Thymus (tissue), 11 donors: ENCODE results near the gene CCDC134. TPM values are rescaled to one million over a fixed set of nuclear protein-coding genes. Genes with fewer than 3 reads are reported as not detected.

Experiments used
- DNase-seq, 9 donors: peaks; one replicate each; pipeline ENCODE4 v3.0.0-alpha.2; 2013; ENCODE audit warnings: low spot score in 9 of 9, low read depth in 6 of 9, missing footprints in 1 of 9
- H3K27ac ChIP-seq, 2 donors: one replicate each; pipeline ENCODE4 v1.5.1; 2013; ENCODE audit warnings: control low read depth in 1 of 2, low read depth in 1 of 2, low read length in 1 of 2, mild to moderate bottlenecking in 1 of 2, moderate library complexity in 1 of 2
- H3K27me3 ChIP-seq, 2 donors: one replicate each; pipeline ENCODE4 v1.5.1; 2013; ENCODE audit warnings: low read length in 1 of 2; ENCODE audit not compliant: control insufficient read depth in 2 of 2, insufficient read depth in 1 of 2
- H3K36me3 ChIP-seq, 2 donors: one replicate each; pipeline ENCODE4 v1.5.1; 2013; ENCODE audit warnings: low read length in 1 of 2, mild to moderate bottlenecking in 1 of 2, moderate library complexity in 1 of 2; ENCODE audit not compliant: control insufficient read depth in 2 of 2, insufficient read depth in 2 of 2
- H3K4me1 ChIP-seq, 2 donors: one replicate each; pipeline ENCODE4 v1.5.1; 2013; ENCODE audit warnings: low read length in 2 of 2; ENCODE audit not compliant: control insufficient read depth in 2 of 2, insufficient read depth in 2 of 2
- H3K4me3 ChIP-seq, 2 donors: one replicate each; pipeline ENCODE4 v1.5.1; 2013; ENCODE audit warnings: low read length in 2 of 2, control low read depth in 1 of 2, mild to moderate bottlenecking in 1 of 2
- H3K9me3 ChIP-seq, 2 donors: one replicate each; pipeline ENCODE4 v1.5.1; 2013; ENCODE audit warnings: low read length in 1 of 2, mild to moderate bottlenecking in 1 of 2; ENCODE audit not compliant: control insufficient read depth in 2 of 2, insufficient read depth in 1 of 2
- WGBS: extraction: QIAGEN DNeasy Blood & Tissue Kit; methylation state at CpG from one replicate; pipeline ENCODE4 v1.1.7; 2013; 5-methylcytosine and 5-hydroxymethylcytosine counted together
- polyA plus RNA-seq: library from polyadenylated mRNA; stranded (reverse); fragments of 200-250 nt; gene quantifications from one replicate; pipeline ENCODE4 v1.2.3, GENCODE V29; 2013
- total RNA-seq: library from RNA; stranded (reverse); fragments of 120-200 nt; gene quantifications from one replicate; pipeline ENCODE4 v1.2.4, GENCODE V29; 2013
- donor health status: healthy.

The CCDC134 gene
- total and polyA plus RNA-seq, 2 donors: 1.6 to 14.4 TPM

DNA sequence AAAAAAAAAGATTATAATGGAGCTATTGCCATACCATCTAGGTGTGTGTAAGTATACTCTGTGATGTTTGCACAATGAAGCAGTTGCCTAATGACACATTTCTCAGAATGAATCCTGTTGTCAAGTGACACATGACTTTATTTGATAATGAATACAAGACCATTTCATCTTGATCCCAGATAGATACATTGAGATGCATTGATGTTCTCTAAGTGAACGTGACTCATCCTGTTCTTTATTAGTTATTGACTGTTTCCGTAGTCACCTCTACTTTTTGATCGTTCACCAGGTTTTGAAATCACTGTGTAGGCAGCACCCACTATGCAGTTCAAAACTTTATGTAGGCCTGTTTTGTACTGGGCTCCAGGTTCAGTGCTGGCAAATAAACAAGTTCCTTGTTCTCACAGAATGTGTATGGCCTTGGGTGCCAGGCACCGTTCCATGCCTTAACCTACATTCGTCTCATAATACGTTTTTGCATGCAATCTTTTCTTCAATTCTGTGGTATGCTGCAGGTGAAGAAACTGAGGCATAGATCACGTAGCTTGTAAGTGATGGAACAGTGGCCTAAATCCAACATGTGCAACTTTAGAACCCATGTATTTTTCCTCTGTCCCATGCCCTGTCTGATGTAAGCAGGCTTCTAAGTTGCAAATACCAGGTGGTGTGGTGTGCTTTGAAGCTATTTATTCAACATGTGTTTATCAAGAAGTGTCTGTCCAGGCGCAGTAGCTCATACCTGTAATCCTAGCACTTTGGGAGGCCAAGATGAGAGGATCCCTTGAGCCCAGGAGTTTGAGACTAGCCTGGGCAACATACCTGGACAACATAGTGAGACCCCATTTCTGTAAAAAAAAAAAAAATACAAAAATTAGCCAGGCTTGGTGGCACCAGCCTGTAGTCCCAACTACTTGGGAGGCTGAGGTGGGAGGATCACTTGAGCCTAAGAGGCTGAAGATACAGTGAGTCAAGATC is 42.8 kb downstream of the CCDC134 start:
- peaks cover 5 to 28% of the 10 kb centered on the region in 2 donors for H3K4me1 ChIP-seq
- no peaks in the 10 kb centered on the region for H3K27me3 ChIP-seq
- 95% methylated on average over 8 of the region's 8 CpGs for WGBS
- H3K27ac ChIP-seq: no peak overlapping the region
- no peaks in the 10 kb centered on the region for H3K9me3 ChIP-seq
- H3K36me3 ChIP-seq: peaks cover 10 to 48% of the 10 kb centered on the region in 2 donors
- H3K4me3 ChIP-seq: no peak overlapping the region
- no peak for DNase-seq

- peaks cover 5 to 32% of the 10 kb centered on the region in 2 donors for H3K4me1 ChIP-seq
Measured at GRCh38 chr22:41844036-41844435, 43.6 kb downstream of the CCDC134 start.

DNA sequence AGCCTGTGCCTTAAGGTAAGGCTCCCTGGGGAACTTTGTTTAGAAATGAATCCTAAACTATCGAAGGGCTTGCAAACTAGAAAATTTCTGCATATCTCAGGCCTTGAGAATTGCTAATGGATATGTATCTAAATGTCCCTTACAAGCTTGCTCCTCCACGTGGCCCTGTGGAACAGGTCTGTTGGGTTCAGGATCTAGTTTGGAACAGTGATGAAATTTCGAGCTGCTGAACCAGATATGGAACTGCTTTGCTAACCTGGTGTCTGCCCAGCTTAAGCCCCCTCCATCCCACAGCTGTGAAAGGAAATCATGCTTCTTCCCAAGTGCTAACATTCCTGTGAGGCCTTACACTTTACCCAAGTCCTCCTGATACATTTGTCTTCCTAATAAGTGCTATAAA is 44.0 kb downstream of the CCDC134 start:
- peaks cover 5 to 32% of the 10 kb centered on the region in 2 donors for H3K4me1 ChIP-seq
- no peaks in the 10 kb centered on the region for H3K27me3 ChIP-seq
- H3K27ac ChIP-seq: no peak overlapping the region

More at GRCh38 chr22:41844036-41844435, 43.6 kb downstream of the CCDC134 start:
- Histone ChIP-seq H3K27ac (no peak overlapping the region), H3K4me3 (no peak overlapping the region), H3K9me3 (no peaks in the 10 kb centered on the region), H3K36me3 (peaks cover 10 to 50% of the 10 kb centered on the region in 2 donors), H3K27me3 (no peaks in the 10 kb centered on the region)
- no peak for DNase-seq
- 63% methylated on average over 1 of the region's 1 CpG for WGBS

DNA sequence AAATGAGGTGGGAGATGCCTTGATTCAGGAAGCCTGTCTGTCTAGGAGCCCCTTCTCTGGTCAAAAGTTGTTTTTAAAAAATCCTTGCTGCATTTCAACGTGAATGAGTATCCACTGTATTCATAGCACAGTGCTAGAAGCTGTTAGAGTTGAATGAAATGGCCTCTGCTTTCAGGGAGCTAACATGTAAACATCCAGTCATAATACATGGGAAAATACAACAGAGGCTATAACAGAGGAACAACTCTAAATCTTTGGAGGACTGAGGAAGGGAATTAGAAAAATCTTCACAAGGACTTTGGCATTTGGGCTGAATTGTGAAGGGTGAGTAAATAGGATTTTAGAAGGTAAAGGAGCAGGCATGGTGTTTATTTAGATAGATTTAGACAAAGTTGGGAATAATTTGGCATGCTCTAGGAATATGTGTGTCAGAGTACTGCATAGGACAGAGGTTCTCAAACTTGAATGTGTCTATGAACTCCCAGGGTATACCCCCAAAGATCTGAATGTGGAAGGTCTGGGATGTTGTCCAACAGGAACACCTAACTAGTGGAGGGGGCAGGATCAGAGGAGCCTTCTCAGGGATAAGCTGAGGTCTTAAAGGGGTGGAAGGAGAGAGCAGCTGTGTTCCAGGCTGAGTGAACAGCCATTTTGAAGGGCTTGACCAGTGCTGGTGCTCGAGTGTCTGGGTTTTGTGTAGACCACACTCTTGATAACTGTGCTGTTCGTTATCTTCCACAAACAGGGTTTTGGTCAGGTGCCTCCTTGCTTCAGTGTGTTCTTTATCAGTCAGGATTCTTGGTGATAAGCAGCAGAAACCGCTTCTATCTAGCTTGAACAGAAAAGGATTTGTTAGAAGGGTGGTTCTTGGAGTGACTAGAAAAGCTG is 45.1 kb downstream of the CCDC134 start:
- no peaks in the 10 kb centered on the region for H3K9me3 ChIP-seq
- no peak for DNase-seq
- peaks cover 10 to 41% of the 10 kb centered on the region in 2 donors for H3K36me3 ChIP-seq
- H3K4me1 ChIP-seq: peaks cover 5 to 32% of the 10 kb centered on the region in 2 donors
- 92% methylated on average over 4 of the region's 4 CpGs for WGBS
- no peaks in the 10 kb centered on the region for H3K27me3 ChIP-seq
- no peak overlapping the region for H3K4me3 ChIP-seq
- no peak overlapping the region for H3K27ac ChIP-seq

More for the DNA sequence above, 44.0 kb downstream of the CCDC134 start:
- DNase-seq: no peak
- peaks cover 10 to 48% of the 10 kb centered on the region in 2 donors for H3K36me3 ChIP-seq
- H3K9me3 ChIP-seq: no peaks in the 10 kb centered on the region
- WGBS: 93% methylated on average over 3 of the region's 3 CpGs
- no peak overlapping the region for H3K4me3 ChIP-seq

DNA sequence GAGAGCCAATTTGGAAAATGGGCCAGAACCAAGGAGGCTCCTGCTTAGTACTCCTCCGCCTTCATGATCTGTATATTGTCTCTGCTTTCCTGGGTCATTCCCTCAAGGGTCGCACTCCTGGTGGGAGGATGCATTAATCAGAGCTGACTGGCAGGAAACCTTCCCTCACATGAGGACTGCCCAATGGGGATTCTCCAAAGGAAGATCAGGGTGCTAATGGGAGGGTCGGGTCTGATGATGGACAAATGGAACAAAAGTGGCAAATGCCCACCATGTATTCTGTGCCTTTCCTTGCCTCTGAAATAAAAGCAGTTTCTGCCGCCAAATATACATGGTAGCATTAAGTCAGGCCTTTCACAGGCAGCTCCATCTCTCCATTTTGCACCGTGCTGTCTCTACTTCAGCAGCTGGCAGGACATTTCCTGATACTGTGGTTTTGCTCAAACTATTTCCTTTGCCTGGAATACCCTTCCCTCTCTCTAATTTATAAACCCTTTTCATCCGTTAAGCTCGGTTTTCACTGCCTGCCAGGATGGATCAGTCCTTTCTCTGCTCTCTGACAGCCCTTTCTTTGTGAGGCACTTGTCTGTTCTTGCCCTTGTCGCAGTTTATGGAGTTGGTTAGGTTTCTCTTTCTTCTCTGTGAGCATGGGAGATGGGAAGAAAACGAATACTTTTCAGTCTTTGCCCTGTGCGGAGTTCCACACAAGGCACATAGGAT is 45.9 kb downstream of the CCDC134 start:
- Histone ChIP-seq H3K9me3 (no peaks in the 10 kb centered on the region), H3K4me3 (no peak overlapping the region), H3K4me1 (peaks cover 5 to 32% of the 10 kb centered on the region in 2 donors), H3K27ac (no peak overlapping the region), H3K36me3 (peaks cover 3 to 33% of the 10 kb centered on the region in 2 donors), H3K27me3 (no peaks in the 10 kb centered on the region)
- DNase-seq: no peak
- WGBS: 85% methylated on average over 10 of the region's 10 CpGs

DNA sequence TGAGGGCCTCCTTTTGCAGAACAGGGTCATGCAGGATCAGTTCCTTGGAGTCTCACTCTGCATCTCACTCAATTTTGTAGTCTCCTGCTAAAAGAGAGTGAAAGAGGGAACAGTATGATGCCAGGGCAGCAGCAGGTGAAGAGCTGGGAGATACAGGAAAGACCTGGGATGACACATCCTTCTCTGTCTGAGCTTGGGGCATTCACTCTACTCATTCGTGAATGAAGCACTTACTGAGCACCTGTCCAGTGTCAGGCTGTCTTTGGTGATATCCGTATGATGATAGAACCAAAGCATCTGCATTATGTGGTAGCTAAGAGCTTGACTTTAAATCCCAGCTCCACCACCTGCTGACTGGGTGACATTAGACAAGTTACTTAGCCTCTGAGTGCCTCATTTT is 46.8 kb downstream of the CCDC134 start:
- Histone ChIP-seq H3K4me3 (no peak overlapping the region), H3K4me1 (peaks cover 5 to 32% of the 10 kb centered on the region in 2 donors), H3K27ac (no peak overlapping the region), H3K9me3 (no peaks in the 10 kb centered on the region), H3K27me3 (no peaks in the 10 kb centered on the region), H3K36me3 (peaks cover 3 to 29% of the 10 kb centered on the region in 2 donors)
- WGBS: 83% methylated on average over 2 of the region's 2 CpGs
- no peak for DNase-seq

DNA sequence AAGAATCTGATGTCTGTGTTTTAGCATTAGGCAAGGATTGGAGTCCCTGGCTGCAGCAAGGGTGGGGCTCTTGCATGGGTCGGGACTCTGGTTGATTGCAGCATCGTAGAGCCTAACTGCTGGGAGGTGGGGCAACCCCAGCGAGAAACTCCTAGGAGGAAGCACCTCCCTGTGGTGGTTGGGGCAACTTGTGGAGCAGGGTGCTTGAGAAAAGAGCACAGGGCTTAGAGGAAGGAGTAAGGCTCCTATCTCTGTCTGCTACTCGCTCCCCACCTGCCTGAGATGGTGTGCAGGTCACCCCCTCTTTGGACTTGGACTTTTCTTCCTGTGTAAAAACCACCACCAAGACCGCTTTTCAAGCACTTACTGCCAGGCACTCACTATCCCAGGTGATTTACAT is 48.0 kb downstream of the CCDC134 start:
- Histone ChIP-seq H3K27ac (no peak overlapping the region), H3K36me3 (peaks cover 3 to 19% of the 10 kb centered on the region in 2 donors), H3K4me1 (peaks cover 5 to 28% of the 10 kb centered on the region in 2 donors), H3K9me3 (no peaks in the 10 kb centered on the region), H3K4me3 (no peak overlapping the region), H3K27me3 (no peaks in the 10 kb centered on the region)
- WGBS: 70% methylated on average over 5 of the region's 5 CpGs
- DNase-seq: no peak

GRCh38 chr22:41856469-41856868 is 56.0 kb downstream of the CCDC134 start:
- no peak for DNase-seq
- Histone ChIP-seq H3K27ac (no peak overlapping the region), H3K36me3 (peaks cover 0 to 11% of the 10 kb centered on the region in 2 donors), H3K4me1 (peaks cover 0 to 3% of the 10 kb centered on the region in 2 donors), H3K27me3 (no peaks in the 10 kb centered on the region), H3K9me3 (no peaks in the 10 kb centered on the region), H3K4me3 (no peak overlapping the region)
- 98% methylated on average over 2 of the region's 2 CpGs for WGBS
